ENCODE results near the gene CD81.

CD81 gene

DNA sequence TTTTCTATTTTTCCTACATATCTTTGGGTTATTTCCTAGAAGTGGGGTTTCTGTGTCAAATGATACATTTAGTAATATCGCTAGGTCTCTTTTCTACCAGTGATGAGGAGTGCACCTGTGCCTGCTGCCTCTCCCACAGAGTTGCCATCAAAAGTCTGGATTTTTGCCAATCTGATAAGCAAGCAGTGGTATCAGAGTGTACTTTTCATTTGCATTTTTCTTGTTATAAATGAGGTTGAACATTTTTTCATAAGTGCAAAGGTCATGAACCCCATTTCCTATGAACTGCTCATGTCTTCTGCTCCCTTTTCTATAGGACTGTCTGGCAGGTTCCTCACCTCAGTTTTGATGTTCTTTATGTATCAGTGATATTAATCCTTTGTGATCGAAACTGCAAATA lies 65.5 kb downstream of the CD81 start:
- DNase-seq = no peak

DNA sequence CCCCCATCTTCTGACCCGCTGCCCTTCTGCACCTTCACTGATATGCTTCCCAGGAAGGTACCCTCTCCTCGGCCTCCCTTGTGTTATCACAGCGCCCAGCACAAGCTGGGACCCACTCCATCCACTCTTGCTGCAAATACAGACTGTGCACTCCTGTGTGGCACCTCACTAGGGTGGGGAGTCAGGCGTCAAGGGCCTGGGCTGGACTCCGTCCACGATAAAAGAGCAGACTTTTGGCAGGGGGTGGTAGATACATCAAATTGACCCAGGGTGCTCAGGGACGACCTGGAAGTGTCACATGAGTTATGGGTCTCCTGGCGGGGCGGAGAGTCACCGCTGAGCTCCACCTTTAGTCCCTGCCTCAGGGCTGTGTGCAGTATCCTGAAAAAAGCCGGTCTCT lies 66.3 kb downstream of the CD81 start:
- DNase-seq = no peak

DNA sequence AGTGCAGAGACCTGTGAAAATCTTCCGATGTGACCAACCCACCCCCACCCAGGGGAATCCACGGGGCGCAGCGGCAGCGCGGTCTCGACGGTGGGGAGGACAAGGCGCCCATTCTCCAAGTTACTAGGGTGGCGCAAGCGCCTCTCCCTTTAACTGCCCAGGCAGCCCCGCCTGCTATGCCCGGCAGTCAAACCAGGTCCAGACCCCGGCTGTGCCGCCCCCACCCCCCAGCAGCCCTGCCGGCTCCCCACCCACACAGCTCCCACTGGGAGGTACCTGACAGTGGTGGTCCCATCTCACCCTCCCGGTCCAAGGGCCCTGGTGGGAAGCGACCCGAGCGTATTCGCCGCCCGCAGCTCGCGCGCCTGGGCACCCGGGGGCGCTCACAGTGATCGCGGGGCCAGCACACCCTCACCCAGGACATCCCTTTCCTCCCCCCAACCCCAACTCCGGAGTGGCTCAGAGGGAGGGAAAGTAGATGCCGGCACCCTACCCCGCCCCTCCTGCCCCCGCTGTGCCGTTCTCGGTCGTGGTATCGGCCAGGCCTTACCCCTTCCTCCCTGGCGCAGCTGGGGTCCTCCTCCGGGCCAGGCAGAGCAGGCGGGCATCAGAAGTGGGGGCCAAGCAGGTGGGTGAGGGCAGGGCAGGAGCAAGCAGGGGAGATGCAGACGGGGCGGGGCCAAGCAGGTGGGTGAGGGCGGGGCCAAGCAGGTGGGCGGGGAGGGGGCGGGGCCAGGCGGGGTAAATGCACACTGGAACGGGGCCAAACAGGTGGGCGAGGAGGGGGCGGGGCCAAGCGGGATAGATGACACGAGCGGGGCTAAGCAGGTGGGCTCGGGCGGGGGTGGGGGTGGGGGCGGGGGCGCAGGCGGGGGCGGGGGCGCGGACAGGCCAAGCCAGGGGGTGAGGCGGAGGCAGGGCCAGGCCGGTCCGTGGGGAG lies 67.0 kb downstream of the CD81 start, which contains the start of gene TRPM5:
TSS of gene TRPM5 (minus strand) at position 634 of the 940 bp plus-strand sequence. CDS start 21,478 bp downstream, outside the sequence.
- DNase-seq = no peak

DNA sequence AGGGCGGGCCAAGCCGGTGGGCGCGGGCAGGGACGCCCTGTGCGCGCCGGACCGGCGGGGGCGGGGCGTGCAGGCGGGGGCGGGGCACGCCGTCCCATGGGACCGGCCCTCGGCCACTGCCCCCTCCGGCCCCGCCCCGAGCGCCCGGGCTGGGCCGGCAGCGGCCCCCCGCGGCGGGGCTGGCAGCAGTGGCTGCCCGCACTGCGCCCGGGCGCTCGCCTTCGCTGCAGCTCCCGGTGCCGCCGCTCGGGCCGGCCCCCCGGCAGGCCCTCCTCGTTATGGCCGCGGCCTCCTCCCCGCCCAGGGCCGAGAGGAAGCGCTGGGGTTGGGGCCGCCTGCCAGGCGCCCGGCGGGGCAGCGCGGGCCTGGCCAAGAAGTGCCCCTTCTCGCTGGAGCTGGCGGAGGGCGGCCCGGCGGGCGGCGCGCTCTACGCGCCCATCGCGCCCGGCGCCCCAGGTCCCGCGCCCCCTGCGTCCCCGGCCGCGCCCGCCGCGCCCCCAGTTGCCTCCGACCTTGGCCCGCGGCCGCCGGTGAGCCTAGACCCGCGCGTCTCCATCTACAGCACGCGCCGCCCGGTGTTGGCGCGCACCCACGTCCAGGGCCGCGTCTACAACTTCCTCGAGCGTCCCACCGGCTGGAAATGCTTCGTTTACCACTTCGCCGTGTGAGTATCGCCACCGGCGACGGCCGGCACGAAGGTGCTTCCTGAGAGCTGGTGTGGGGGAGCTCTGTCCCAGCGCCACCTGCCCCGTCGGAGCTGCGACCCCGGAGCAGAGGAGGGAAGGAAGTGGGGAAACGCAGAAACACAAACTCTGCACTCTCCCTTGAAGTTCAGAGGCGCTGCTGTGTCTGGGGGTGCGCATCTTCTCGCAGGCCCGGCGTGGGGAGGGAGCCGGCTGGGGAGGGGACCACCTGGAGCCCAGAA lies 68.0 kb downstream of the CD81 start, which contains the start of gene KCNQ1:
TSS of gene KCNQ1 (plus strand) at position 188 of the 925 bp plus-strand sequence. CDS start at position 279, 91 bp downstream.
- DNase-seq = no peak

DNA sequence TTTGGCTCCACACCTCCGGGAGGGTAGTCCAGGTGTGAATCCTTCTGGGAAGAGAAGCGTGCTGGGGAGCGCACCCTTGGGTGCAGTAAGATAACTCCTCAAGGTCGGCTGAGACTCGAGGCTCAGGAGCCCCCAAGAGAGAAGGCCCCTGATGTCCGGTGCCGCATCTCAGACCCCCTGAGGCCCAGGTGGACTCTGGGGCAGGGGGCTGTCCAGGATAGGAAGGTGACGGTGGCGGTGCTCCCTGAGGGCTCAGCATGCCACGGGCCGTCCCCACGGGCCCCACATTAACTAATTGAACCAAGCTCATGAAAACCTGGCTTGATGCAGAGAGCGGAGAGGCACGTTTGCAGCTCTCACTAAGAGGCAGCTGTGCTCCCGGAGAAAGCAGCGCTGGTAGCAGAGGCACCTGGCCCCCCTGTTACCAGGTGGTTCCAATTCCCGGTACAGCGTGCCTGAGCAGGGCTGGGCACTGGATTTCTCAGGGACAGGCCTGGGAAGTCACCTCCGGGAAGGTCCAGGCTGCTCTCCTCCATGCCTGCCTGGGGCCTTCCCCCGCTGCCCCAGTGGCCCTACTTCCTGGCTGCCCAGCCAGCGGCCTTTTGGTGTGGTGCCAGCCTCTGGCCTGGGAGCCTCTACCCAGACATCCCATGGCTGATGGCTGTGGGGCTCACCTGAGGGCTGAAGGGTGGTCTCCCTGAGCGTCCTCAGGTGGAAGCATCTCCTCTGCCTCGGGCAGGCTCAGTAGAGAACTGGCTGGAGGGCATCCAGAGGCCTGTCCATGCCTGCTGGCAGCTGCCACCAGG lies 68.8 kb downstream of the CD81 start:
- no peak for DNase-seq

DNA sequence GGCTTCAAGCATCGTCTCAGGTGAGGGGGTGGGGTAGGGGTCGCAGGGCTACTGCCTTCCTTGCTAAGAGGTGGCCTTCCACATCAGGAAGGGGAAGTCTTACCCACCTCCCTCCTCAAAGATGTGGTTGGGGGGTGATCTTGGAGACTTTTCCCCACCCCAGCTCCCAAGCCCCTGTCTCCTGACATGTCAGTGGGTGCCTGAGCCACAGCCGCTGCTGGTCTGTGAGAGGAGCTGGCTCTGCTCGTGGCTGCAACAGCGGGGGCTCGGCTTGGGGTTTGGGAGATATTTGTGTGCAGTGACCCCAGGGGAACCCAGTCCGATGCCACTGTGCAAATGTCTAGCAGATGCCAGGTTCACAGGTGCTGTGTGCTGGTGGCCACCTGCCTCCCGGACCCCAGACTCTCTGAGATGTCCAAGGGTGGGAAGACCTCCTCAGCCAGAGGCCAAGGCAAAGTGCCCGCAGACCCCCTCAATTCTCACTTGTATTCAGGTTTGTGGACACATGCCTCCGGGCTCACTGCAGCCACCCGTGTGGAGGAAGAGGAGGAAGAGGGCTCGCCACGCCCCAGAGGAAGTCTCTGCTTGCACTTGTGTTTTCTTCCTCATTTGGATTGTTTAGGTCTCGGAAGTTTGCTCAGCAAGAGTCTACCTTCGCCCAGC lies 69.6 kb downstream of the CD81 start:
- DNase-seq = no peak

Data from NCI-H1436 treated with DMSO at 0.1 percent for 48 hours (cell line).